SK-N-MC (cell line): ENCODE data around the gene SF3A2.
A peak's percentile ranks its signal among the peaks of the same experiment; 100 is the strongest.

ENCODE experiments used
- DNase-seq: peaks from one replicate; pipeline ENCODE4 v3.0.0-alpha.2; 2011; ENCODE audit warnings: low read depth, low spot score
- H3K27ac ChIP-seq: fragments of 200-600 bp; sonication (generic); 2 replicates; pipeline ENCODE4 v1.5.1; 2016; ENCODE audit warnings: mixed run types
- H3K36me3 ChIP-seq: fragments of 200-600 bp; sonication (generic); 2 replicates; pipeline ENCODE4 v1.6.1; 2017; ENCODE audit warnings: antibody characterized with exemption, low read length, mixed read lengths; ENCODE audit not compliant: insufficient read depth
- H3K4me3 ChIP-seq: fragments of 200-600 bp; sonication (generic); 2 replicates; pipeline ENCODE4 v1.5.1; 2016
- H3K9ac ChIP-seq: fragments of 200-600 bp; sonication (generic); 2 replicates; pipeline ENCODE4 v1.8.0; 2017; ENCODE audit warnings: mixed run types, mixed read lengths; ENCODE audit not compliant: insufficient read length
- H3K9me3 ChIP-seq: fragments of 200-600 bp; sonication (generic); 2 replicates; pipeline ENCODE4 v1.6.1; 2017; ENCODE audit warnings: low read depth, mild to moderate bottlenecking, antibody characterized with exemption, low read length, moderate library complexity, mixed read lengths
- EZH2 ChIP-seq: fragments of 200-600 bp; sonication (generic); IDR thresholded peaks from one replicate; pipeline ENCODE4 v1.6.1; 2017; ENCODE audit warnings: antibody characterized with exemption
- FOXP2 ChIP-seq: optimal IDR thresholded peaks from 2 replicates; pipeline ENCODE3; 2011; ENCODE audit warnings: mild to moderate bottlenecking, moderate library complexity; ENCODE audit not compliant: insufficient read depth; ENCODE audit errors: extremely low read length, control extremely low read depth
- POLR2AphosphoS5 ChIP-seq: IDR thresholded peaks from 2 replicates; pipeline ENCODE4 v1.6.1; 2012; ENCODE audit warnings: mild to moderate bottlenecking, low read depth, low read length, borderline replicate concordance

The SF3A2 gene

DNA sequence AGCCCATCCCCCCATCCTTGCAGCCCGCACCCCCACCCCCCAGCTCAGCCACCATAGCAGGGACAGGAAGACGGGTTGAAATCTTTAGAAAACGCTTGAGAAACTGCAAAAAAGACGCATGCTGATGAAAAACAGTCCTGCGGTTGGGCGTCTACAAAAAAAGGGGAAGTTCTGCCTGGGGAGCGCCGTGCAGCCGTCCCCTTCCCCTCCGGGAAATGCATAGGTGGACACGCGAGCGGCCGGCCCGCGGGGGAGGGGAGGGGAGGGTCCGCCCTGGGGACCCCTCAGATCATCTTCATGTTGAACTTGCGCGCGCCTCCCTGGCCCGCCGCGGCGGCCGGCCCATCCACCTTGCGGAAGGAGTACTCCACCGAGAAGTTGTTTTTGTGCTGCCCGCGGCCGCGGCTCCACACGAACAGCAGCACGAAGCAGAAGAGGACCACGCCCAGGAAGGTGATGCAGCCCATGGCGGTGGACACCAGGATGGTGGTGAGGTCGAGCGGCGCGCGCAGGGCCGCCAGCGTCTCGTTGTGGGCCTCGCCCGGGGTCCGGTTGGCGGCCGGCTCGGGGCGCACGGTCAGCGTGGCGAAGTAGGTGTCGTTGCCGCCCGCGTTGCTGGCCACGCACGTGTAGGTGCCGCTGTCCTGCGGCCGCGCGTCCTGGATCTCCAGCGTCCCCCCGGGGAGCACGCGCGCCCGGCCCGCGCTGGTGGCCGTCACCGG is 53.3 kb downstream of the SF3A2 start:
- TF ChIP-seq FOXP2 = no peak
- peak; percentile 10 for TF ChIP-seq EZH2
- TF ChIP-seq POLR2AphosphoS5 = no peak
- Histone ChIP-seq H3K36me3 (no peaks in the 10 kb centered on the region), H3K4me3 (peak overlapping the region; percentile 64), H3K9me3 (no peaks in the 10 kb centered on the region), H3K27ac (no peak overlapping the region), H3K9ac (no peak overlapping the region)
- no peak for DNase-seq

DNA sequence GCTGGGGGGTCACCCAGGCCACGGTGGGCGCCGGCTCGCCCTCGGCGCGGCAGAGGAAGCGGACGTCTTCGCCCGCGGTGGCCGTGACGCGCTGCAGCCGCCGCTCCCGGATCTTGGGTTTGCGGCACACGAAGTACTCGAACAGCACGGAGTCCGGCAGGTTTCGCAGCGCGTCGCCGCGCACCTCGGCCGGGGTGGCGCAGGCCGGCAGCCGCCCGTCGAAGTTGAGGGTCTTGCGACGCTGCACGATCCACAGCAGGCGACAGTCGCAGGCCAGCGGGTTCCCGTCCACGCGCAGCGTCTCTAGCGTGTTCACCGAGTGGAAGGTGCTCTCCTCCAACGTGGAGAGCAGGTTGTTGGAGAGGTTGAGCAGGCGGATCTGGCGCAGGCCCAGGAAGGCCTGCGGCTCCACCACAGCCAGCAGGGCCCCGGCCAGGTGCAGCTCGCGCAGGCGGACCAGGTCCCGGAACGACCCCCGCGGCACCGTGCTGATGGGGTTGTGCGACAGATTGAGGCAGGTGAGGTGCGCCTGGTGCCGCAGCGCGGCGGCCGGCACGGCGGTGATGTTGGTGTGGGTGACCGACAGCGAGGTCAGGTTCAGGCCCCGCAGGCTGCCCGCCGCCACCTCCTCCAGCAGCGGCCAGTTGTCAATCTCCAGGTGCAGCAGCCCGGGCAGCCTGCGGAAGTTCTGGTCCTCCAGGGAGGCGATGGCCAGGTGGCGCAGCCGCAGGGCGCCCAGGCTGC is 54.0 kb downstream of the SF3A2 start:
- H3K9ac ChIP-seq = no peak overlapping the region
- H3K9me3 ChIP-seq = no peaks in the 10 kb centered on the region
- DNase-seq = no peak
- no peak overlapping the region for H3K27ac ChIP-seq
- no peaks in the 10 kb centered on the region for H3K36me3 ChIP-seq
- TF ChIP-seq EZH2 (no peak), FOXP2 (no peak)
- no peak overlapping the region for H3K4me3 ChIP-seq

DNA sequence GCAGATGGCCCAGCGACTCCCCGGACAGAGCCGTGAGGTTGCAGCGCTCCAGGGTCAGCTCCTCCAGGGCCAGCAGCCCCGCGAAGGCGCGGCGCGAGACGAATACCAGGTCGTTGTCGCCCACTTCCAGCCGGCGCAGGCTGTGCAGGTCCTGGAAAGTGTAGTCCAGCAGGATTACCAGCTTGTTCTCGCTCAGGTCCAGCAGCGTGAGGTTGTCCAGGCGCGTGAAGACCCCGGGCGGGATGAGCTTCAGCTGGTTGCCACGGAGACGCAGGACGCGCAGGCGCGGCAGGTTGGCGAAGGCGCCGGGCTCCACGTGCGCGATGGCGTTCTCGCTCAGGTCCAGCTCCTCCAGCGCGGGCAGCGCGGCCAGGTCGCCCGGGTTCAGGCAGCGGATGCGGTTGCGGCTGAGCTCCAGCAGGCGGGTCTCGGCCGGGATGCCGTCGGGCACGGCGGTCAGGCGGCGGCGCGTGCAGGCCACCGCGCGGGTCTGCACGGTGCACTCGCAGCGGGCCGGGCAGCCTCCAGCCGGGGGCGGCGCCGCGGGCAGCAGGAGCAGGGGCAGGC is 54.6 kb downstream of the SF3A2 start:
- no peak for TF ChIP-seq POLR2AphosphoS5
- no peak for TF ChIP-seq FOXP2
- TF ChIP-seq EZH2 = no peak
- DNase-seq = no peak
- no peak overlapping the region for H3K9ac ChIP-seq
- no peaks in the 10 kb centered on the region for H3K36me3 ChIP-seq
- no peak overlapping the region for H3K4me3 ChIP-seq
- H3K27ac ChIP-seq = no peak overlapping the region
- no peaks in the 10 kb centered on the region for H3K9me3 ChIP-seq

DNA sequence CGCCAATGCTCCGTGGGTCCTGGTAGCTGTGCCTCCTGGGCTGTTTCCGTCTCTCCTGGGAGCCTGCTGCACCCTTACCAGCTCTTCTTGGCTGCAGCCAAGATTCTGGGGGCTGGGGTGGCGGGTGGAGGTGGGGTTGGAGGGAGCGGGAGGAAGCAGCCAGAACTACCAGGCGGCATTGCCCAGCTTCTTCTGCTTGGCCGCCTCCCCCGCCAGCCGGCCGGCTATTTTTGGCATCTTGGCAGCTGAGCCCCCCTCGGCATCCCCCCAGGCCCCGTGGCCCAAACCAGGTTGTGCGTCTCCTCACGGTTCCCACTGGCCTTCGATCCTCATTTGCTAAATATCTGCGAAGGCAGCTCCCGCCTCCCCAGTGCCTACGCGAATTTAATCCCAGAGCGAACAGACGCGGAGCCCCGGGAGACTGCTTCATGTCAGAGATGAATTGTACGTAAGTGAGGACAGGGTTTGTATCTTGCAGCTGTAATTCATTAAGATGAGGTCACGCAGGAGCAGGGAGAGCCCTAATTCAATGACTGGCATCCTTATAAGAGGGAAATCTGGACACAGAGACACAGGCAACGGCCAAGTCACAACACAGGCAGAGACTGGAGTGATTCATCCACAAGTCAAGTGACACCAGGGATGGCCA is 58.2 kb downstream of the SF3A2 start:
- Histone ChIP-seq H3K9me3 (no peaks in the 10 kb centered on the region), H3K9ac (no peak overlapping the region), H3K27ac (no peak overlapping the region), H3K4me3 (peak overlapping the region; percentile 36; the same call in 1 of the 2 replicates), H3K36me3 (no peaks in the 10 kb centered on the region)
- DNase-seq = no peak
- TF ChIP-seq EZH2 (no peak), FOXP2 (no peak), POLR2AphosphoS5 (no peak)

DNA sequence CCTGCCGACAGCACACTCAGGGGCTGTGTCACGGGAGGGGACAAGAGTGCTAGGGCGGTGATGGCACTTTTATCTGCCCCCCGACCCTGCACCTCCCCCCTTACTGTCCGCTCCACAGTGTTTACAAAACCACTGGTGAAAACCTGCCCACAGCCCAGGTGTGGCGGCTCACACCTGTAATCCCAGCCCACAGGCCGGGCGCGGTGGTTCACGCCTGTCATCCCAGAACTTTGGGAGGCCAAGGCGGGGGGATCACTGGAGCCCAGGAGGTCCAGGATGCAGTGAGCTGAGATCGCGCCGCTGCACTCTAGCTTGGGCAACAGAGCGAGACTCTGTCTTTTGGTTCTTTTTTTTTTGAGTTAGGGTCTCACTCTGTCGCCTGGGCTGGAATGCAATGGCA is 59.5 kb downstream of the SF3A2 start:
- TF ChIP-seq EZH2 (no peak), FOXP2 (no peak), POLR2AphosphoS5 (no peak)
- no peaks in the 10 kb centered on the region for H3K36me3 ChIP-seq
- H3K27ac ChIP-seq = no peak overlapping the region
- no peak overlapping the region for H3K4me3 ChIP-seq
- H3K9ac ChIP-seq = no peak overlapping the region
- no peak for DNase-seq
- no peaks in the 10 kb centered on the region for H3K9me3 ChIP-seq
